ENCODE results near the gene PITX1.

The PITX1 gene

GRCh38 chr5:135041726-135042125 lies 7.7 kb upstream of the PITX1 start:
- DNase-seq: no peak

- DNase-seq: no peak
Observed at GRCh38 chr5:135041145-135041587, 7.1 kb upstream of the PITX1 start.

GRCh38 chr5:135040333-135041144 lies 6.5 kb upstream of the PITX1 start:
- no peak for DNase-seq

- DNase-seq: no peak
Observed at GRCh38 chr5:135040034-135040332, 6.0 kb upstream of the PITX1 start.

- DNase-seq: no peak
Observed at GRCh38 chr5:135039271-135040033, 5.4 kb upstream of the PITX1 start.

- DNase-seq: no peak
Observed at GRCh38 chr5:135038813-135039270, 4.8 kb upstream of the PITX1 start.

GRCh38 chr5:135038205-135038812 lies 4.3 kb upstream of the PITX1 start:
- no peak for DNase-seq

GRCh38 chr5:135037519-135038204 lies 3.6 kb upstream of the PITX1 start:
- DNase-seq: no peak

- no peak for DNase-seq
Observed at GRCh38 chr5:135036405-135036804, 2.4 kb upstream of the PITX1 start.

- no peak for DNase-seq
Observed at GRCh38 chr5:135035678-135036030, 1.6 kb upstream of the PITX1 start.

- no peak for DNase-seq
Observed at GRCh38 chr5:135034963-135035677, 1.1 kb upstream of the PITX1 start.

- DNase-seq: no peak
Observed at GRCh38 chr5:135034236-135034962, 371 bp upstream of the PITX1 start.

- no peak for DNase-seq
Observed at GRCh38 chr5:135032999-135033861, 798 bp downstream of the PITX1 start.

- DNase-seq: no peak
Observed at GRCh38 chr5:135032695-135032998, 1.4 kb downstream of the PITX1 start.

GRCh38 chr5:135031813-135032694 lies 2.0 kb downstream of the PITX1 start:
- no peak for DNase-seq

- DNase-seq: no peak
Observed at GRCh38 chr5:135030956-135031812, 2.8 kb downstream of the PITX1 start.

- no peak for DNase-seq
Observed at GRCh38 chr5:135030123-135030955, 3.7 kb downstream of the PITX1 start.

Measured in amygdala (tissue), 56 donors.